Renal cortex interstitium (tissue), 11 donors: ENCODE data around the gene SURF2. TPM values are rescaled to one million over a fixed set of nuclear protein-coding genes. Genes with fewer than 3 reads are reported as not detected.
"Not testable (repeated sequence)": the region's sequence is repeated elsewhere in the genome, so short reads cannot be mapped to it uniquely, and the experiment has no call there.

Experiments used
- DNase-seq, 11 donors: peaks; one replicate each; pipeline ENCODE4 v3.0.0-alpha.2; 2013; ENCODE audit warnings: low read depth in 9 of 11, low spot score in 4 of 11; ENCODE audit errors: extremely low read depth in 1 of 11
- polyA plus RNA-seq, 3 donors: library from polyadenylated mRNA; unstranded; fragments of 120-200 nt; gene quantifications; one replicate each; pipeline ENCODE4 v1.2.1, GENCODE V29; 2013; ENCODE audit not compliant: insufficient read length in 3 of 3

Gene SURF2
- polyA plus RNA-seq, 3 donors, result 21.6 to 26.3 (median 25.3) TPM

DNA sequence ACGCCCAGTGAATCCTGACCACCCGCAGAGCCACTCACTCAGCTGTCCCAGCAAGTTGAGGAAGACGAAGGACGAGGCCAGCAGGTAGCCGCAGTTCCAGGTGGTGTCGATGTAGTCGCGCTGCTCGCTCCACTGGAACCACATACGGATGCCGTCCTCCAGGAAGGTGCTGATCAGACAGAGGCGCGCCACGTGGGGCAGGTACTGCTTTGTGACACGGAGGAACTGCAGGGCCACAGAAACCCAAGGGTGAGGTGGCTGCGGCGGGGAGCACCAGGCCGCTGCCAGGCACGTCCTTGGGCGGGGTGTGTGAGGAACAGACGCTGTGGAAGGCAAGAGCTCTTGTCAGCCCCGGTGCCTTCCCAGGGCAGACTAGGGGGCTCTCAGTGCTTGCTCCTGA, 10.9 kb downstream of the SURF2 start:
- DNase-seq, result no peak

DNA sequence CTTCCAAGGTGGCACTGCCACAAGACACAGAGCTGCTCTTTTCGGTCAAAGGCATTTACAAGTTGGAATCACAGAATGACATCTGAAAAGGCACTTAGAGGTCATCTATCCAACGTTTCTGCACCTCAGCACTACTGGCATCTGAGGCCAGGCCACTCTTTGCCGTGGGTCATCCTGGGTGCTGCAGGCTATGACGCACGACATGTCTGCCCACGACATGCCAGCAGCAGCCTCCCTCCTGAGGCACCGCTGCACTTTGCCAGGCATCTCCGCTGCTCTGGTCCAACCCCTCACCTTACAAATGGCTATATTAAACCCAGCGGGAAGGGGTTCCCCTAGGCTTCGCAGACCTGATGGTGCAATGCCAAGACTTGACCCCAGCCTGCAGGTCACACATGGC, 11.4 kb downstream of the SURF2 start:
- DNase-seq, result no peak

GRCh38 chr9:133368249-133368881, 12.0 kb downstream of the SURF2 start:
- no peak for DNase-seq

GRCh38 chr9:133369422-133369821, 13.1 kb downstream of the SURF2 start:
- no peak for DNase-seq

GRCh38 chr9:133369933-133370332, 13.6 kb downstream of the SURF2 start:
- no peak for DNase-seq

DNA sequence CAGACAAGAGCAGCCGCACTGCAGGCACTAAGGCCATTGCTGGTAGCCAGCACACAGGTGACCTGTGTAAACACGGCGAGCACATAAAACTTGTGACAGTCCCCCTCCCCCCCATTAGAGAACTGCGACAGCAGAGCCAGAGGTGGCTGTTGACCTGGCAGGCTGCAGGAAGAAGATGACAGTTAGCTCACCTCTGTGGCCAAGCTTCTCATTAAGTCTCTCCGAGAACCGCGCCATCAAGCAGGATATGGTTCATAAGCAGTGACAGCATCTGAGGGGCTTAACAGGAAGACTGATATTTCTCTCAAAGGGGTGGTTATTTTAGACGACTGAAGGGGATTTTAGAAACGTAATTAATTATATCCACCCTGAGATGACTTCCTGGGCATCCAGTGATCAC, 14.3 kb downstream of the SURF2 start:
- DNase-seq, result no peak

GRCh38 chr9:133371261-133371711, 14.9 kb downstream of the SURF2 start:
- no peak for DNase-seq

DNA sequence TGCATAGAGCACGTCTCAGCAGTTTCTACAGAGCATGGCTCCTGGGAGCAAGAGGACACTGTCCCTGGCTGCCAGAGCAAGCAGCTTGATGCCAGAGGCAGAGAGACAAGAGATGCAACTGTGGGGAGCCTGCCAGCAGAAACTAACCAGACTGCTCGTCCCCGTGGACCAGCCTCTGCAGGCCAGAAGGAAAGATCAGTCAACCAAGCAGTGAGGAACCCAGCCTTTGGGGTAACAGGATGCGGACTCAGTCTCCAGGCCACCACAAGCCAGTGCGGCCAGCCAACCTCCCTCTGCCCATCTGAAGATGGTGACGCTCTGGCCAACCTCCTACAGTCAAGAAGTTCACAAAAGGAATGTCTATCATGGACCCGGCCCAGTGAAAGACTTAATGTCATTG, 15.8 kb downstream of the SURF2 start:
- DNase-seq, result no peak

GRCh38 chr9:133374612-133375115, 18.3 kb downstream of the SURF2 start:
- DNase-seq, result no peak

DNA sequence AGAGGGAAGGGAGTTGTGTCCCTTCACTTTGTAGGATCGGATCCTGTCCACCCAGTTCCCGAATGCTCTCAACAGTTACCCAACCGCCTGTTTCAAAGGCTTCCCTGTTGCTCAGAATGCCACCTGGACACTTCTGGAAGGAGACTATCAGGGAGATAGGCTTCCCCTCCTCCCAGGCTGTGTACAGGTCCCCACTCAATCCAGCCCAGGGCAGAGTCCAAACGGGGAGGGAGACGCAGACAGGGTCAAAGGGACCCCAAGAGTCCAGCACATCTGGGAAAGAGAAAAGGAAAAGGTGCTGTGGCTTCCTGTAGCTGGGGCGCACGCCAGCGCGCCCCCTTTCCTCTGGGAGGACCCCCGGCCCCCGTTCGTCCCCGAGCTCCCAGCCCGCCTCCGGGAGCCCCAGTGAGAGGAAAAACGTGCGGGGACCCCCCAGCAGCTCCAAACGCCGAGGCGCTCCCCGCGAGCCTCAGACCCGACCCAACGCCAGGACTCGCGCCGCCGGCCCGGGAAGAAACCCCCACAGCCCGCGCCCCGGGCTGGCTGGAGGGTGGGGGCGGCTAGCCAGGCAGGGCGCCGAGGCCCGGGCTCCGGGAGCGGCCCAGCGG, 18.9 kb downstream of the SURF2 start:
- DNase-seq, result no peak

DNA sequence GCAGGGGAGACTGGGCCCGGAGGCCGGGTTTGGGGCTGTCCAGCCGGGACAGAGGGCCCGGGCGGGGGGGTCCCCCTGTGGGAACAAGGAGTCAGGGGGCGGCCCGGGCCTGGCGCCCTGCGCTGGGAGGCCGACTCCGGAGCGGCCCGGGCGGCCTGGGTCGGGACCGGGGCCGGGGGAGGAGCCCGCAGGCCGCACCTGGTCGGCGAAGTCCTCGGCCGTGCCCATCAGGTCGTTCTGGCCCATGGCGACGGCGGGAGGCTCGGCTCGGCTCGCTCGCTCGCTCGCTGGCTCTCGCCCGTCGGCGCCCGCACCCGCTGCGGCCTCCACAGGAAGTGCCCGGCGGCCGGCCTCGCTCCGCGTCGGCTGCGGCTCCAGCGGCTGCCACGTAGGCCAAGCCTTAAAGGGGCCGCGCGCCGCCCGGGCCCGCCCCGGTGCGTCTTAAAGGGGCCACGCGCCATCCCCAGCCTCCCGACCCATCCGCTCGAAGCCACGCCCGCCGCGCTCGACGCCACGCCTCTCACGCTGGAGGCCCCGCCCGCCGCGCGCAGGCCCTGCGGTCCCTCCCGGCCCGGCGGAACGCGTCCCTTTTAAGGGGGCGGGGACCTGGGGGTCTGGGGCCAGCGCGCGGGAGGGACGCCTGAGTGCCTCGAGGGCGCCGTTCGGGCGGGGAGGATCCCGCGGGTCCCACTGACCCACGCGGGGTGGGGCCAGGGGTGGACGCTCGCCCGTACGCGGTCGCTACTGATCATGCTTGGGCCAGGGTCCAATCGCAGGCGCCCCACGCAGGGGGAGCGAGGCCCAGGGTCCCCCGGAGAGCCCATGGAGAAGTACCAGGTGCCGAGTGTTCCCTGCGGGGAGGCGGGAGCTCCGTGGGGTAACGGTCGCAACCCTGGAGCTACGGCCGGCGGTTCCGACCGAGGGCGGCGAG, 19.6 kb downstream of the SURF2 start, which contains the start of the genes STKLD1 and SURF4:
STKLD1 (plus strand) TSS at position 643 of the 931 bp plus-strand sequence; CDS start at position 751, 108 bp downstream.
SURF4 (minus strand) TSS at position 337 of the 931 bp plus-strand sequence; CDS start at position 246, 91 bp downstream.
- DNase-seq, result peak; percentile 81 to 96 (median 94)

DNA sequence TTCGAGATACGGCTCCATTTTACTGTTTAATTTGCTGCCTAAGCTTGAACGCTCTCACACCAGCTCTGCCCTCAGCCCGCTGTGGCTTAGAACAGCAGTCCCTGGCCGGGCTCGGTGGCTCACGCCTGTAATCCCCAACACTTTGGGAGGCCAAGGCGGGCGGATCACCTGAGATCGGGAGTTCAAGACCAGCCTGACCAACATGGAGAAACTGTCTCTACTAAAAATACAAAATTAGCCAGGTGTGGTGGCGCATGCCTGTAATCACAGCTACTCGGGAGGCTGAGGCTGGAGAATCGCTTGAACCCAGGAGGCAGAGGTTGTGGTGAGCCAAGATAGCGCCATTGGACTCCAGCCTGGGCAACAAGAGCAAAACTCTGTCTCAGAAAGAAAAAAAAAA, 20.9 kb downstream of the SURF2 start:
- DNase-seq, result not testable (repeated sequence)

- no peak for DNase-seq
Observed at GRCh38 chr9:133377721-133378216, 21.4 kb downstream of the SURF2 start.

DNA sequence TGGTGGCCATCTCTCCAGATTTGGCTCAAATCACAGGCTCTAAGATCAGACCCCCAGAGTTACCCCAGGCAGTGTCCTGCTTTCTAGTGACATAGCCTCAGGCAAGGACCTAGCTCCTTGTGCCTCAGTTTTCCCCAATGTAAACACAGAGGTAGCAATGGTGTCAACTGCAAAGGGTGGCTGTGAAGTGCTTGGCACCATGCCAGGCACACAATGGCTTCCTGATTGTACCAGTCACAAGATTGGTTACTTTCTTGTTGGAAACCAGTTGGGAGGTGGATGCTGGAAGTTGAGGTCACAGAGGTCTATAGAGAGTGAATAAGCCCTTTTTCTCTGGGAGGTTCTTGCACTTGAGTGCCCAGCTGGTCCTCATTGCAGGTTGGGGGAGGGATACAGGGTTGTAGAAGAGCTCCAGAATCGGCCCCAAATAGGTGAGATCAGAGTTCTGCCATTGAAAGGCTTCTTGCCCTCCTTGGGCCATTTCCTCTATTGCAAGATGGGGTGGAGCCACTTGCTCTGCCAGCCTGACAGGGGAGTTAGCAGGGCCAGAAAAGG, 22.1 kb downstream of the SURF2 start:
- no peak for DNase-seq

GRCh38 chr9:133379153-133380086, 23.1 kb downstream of the SURF2 start:
- DNase-seq, result no peak

DNA sequence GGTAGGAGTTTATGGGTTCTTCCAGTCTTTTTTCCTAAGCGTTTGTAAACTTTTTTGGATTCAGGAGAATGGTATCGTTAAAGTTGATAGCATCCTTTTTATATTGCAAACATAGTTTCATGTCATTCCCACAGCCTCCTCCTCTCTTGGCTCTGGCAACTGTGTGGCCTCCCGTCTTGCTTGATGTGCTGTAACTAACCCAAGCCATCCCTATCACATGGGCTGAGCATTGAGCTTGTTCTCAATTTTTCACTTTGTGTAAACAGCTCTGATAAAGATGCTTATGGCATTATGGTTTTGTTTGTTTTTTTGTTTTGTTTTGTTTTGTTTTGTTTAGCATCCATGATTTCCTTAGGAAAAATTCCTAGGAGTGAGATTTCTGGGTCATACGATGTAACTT, 24.4 kb downstream of the SURF2 start:
- DNase-seq, result no peak

DNA sequence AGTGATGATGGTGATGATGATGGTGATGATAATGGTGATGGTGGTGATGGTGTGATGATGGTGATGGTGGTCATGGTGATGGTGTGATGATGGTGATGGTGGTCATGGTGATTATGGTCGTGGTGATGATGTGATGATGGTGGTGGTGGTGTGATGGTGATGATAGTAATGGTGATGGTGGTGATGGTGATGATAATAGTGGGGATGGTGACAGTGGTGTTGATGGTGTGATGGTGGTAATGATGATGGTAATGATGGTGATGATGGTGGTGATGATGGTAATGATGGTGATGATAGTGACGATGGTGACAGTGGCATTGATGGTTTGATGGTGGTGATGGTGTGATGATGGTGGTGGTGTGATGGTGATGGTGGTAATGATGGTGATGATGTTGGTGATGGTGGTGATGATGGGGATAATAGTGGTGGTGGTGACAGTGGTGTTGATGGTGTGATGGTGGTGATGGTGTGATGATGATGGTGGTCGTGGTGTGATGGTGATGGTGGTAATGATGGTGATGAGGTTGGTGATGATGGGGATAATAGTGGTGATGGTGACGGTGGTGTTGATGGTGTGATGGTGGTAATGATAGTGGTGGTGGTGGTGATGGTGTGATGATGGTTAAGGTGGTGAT, 26.3 kb downstream of the SURF2 start:
- no peak for DNase-seq

- DNase-seq, result no peak
Observed at GRCh38 chr9:133383438-133383837, 27.1 kb downstream of the SURF2 start.
